ENCODE results near the gene DCDC1. TPM values are rescaled to one million over a fixed set of nuclear protein-coding genes. Genes with fewer than 3 reads are reported as not detected.

The DCDC1 gene
- total RNA-seq, 1 donor from 2014 or later = 0.44 TPM

- Mint-ChIP-seq H3K9me3 (ENCODE audit: unreplicated experiment) (no peaks in the 10 kb centered on the region), H3K4me3 (ENCODE audit: unreplicated experiment) (no peak overlapping the region), H3K36me3 (ENCODE audit: low read depth, unreplicated experiment) (no peaks in the 10 kb centered on the region), H3K27ac (ENCODE audit: unreplicated experiment) (no peak overlapping the region), H3K4me1 (ENCODE audit: unreplicated experiment) (no peaks in the 10 kb centered on the region), H3K27me3 (ENCODE audit: unreplicated experiment) (no peaks in the 10 kb centered on the region)
- TF ChIP-seq CTCF (IDR thresholded peaks at IDR 0.05; ENCODE audit: unreplicated experiment) = no peak
- no peak for DNase-seq (ENCODE audit: low spot score)
Observed at GRCh38 chr11:30908857-30909256, 460.7 kb downstream of the DCDC1 start.

- Mint-ChIP-seq H3K27me3 (ENCODE audit: unreplicated experiment) (no peaks in the 10 kb centered on the region), H3K4me3 (ENCODE audit: unreplicated experiment) (no peak overlapping the region), H3K36me3 (ENCODE audit: low read depth, unreplicated experiment) (no peaks in the 10 kb centered on the region), H3K9me3 (ENCODE audit: unreplicated experiment) (no peaks in the 10 kb centered on the region), H3K4me1 (ENCODE audit: unreplicated experiment) (no peaks in the 10 kb centered on the region), H3K27ac (ENCODE audit: unreplicated experiment) (no peak overlapping the region)
- TF ChIP-seq CTCF (IDR thresholded peaks at IDR 0.05; ENCODE audit: unreplicated experiment) = no peak
- DNase-seq (ENCODE audit: low spot score) = no peak
Observed at GRCh38 chr11:30908272-30908671, 461.3 kb downstream of the DCDC1 start.

GRCh38 chr11:30902929-30903328 is 466.6 kb downstream of the DCDC1 start:
- Mint-ChIP-seq H3K36me3 (ENCODE audit: low read depth, unreplicated experiment) (no peaks in the 10 kb centered on the region), H3K27ac (ENCODE audit: unreplicated experiment) (no peak overlapping the region), H3K27me3 (ENCODE audit: unreplicated experiment) (no peaks in the 10 kb centered on the region), H3K4me1 (ENCODE audit: unreplicated experiment) (no peaks in the 10 kb centered on the region), H3K4me3 (ENCODE audit: unreplicated experiment) (no peak overlapping the region), H3K9me3 (ENCODE audit: unreplicated experiment) (no peaks in the 10 kb centered on the region)
- DNase-seq (ENCODE audit: low spot score) = no peak
- no peak for TF ChIP-seq CTCF (IDR thresholded peaks at IDR 0.05; ENCODE audit: unreplicated experiment)

GRCh38 chr11:30895046-30895445 is 474.5 kb downstream of the DCDC1 start:
- Mint-ChIP-seq H3K9me3 (ENCODE audit: unreplicated experiment) (no peaks in the 10 kb centered on the region), H3K27me3 (ENCODE audit: unreplicated experiment) (no peaks in the 10 kb centered on the region), H3K4me1 (ENCODE audit: unreplicated experiment) (no peaks in the 10 kb centered on the region), H3K36me3 (ENCODE audit: low read depth, unreplicated experiment) (no peaks in the 10 kb centered on the region), H3K4me3 (ENCODE audit: unreplicated experiment) (no peak overlapping the region), H3K27ac (ENCODE audit: unreplicated experiment) (no peak overlapping the region)
- TF ChIP-seq CTCF (IDR thresholded peaks at IDR 0.05; ENCODE audit: unreplicated experiment) = no peak
- DNase-seq (ENCODE audit: low spot score) = no peak

GRCh38 chr11:30893318-30893717 is 476.2 kb downstream of the DCDC1 start:
- Mint-ChIP-seq H3K9me3 (ENCODE audit: unreplicated experiment) (no peaks in the 10 kb centered on the region), H3K36me3 (ENCODE audit: low read depth, unreplicated experiment) (no peaks in the 10 kb centered on the region), H3K4me3 (ENCODE audit: unreplicated experiment) (no peak overlapping the region), H3K27me3 (ENCODE audit: unreplicated experiment) (no peaks in the 10 kb centered on the region), H3K4me1 (ENCODE audit: unreplicated experiment) (no peaks in the 10 kb centered on the region), H3K27ac (ENCODE audit: unreplicated experiment) (no peak overlapping the region)
- TF ChIP-seq CTCF (IDR thresholded peaks at IDR 0.05; ENCODE audit: unreplicated experiment) = no peak
- no peak for DNase-seq (ENCODE audit: low spot score)
